Nephron progenitor cell (in vitro differentiated cells): ENCODE measurements around the gene STAT3.

Experiments used
- DNase-seq: peaks from one replicate; pipeline ENCODE4 v3.0.0; 2021
- H3K27ac Mint-ChIP-seq: 2 replicates; pipeline ENCODE4 v1.8.0; 2021; ENCODE audit warnings: mild to moderate bottlenecking, moderate library complexity, mixed read lengths
- H3K27me3 Mint-ChIP-seq: 2 replicates; pipeline ENCODE4 v1.8.0; 2021; ENCODE audit warnings: mild to moderate bottlenecking, low read depth, mixed read lengths; ENCODE audit not compliant: poor library complexity
- H3K36me3 Mint-ChIP-seq: 2 replicates; pipeline ENCODE4 v1.8.0; 2021; ENCODE audit warnings: low read depth, mixed read lengths
- H3K4me1 Mint-ChIP-seq: 2 replicates; pipeline ENCODE4 v1.8.0; 2021; ENCODE audit warnings: mixed read lengths
- H3K4me3 Mint-ChIP-seq: 2 replicates; pipeline ENCODE4 v1.8.0; 2021; ENCODE audit warnings: mild to moderate bottlenecking, moderate library complexity, mixed read lengths
- H3K9me3 Mint-ChIP-seq: 2 replicates; pipeline ENCODE4 v1.8.0; 2021; ENCODE audit warnings: mild to moderate bottlenecking, moderate library complexity, mixed read lengths
- TF ChIP-seq, protein P1 (sequence below): fragments of 200-600 bp; sonication (generic); IDR thresholded peaks from 2 replicates; pipeline ENCODE4 v1.5.0; 2021; ENCODE audit warnings: antibody characterized with exemption

The STAT3 gene

DNA sequence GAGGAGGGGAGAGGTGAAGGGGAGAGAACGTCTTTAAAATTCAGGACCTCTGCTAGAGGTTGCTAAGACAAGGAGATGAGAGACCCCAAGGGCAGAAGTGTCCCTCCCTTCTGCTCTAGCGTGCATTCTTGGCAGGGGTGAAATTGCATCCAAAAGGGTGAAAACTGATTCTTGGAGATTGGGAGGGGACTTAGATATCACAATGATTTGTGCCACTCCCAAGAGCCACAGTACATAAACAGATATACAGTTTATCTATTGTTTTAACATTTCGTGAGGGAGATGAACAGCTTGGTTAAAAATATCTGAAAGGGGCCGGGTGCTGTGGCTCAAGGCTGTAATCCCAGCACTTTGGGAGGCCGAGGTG, 22.1 kb upstream of the STAT3 start:
- Mint-ChIP-seq H3K4me3 (no peak overlapping the region), H3K27me3 (peaks cover 4% of the 10 kb centered on the region), H3K9me3 (no peaks in the 10 kb centered on the region), H3K27ac (no peak overlapping the region), H3K36me3 (no peaks in the 10 kb centered on the region), H3K4me1 (peaks cover 18% of the 10 kb centered on the region)
- no peak for DNase-seq
- TF ChIP-seq, protein P1, sequence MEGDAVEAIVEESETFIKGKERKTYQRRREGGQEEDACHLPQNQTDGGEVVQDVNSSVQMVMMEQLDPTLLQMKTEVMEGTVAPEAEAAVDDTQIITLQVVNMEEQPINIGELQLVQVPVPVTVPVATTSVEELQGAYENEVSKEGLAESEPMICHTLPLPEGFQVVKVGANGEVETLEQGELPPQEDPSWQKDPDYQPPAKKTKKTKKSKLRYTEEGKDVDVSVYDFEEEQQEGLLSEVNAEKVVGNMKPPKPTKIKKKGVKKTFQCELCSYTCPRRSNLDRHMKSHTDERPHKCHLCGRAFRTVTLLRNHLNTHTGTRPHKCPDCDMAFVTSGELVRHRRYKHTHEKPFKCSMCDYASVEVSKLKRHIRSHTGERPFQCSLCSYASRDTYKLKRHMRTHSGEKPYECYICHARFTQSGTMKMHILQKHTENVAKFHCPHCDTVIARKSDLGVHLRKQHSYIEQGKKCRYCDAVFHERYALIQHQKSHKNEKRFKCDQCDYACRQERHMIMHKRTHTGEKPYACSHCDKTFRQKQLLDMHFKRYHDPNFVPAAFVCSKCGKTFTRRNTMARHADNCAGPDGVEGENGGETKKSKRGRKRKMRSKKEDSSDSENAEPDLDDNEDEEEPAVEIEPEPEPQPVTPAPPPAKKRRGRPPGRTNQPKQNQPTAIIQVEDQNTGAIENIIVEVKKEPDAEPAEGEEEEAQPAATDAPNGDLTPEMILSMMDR: no peak

GRCh38 chr17:42409523-42410318, 21.5 kb upstream of the STAT3 start:
- TF ChIP-seq, protein P1: no peak
- Mint-ChIP-seq H3K27ac (no peak overlapping the region), H3K4me3 (no peak overlapping the region), H3K9me3 (no peaks in the 10 kb centered on the region), H3K4me1 (peaks cover 18% of the 10 kb centered on the region), H3K36me3 (no peaks in the 10 kb centered on the region), H3K27me3 (peaks cover 4% of the 10 kb centered on the region)
- DNase-seq: no peak

DNA sequence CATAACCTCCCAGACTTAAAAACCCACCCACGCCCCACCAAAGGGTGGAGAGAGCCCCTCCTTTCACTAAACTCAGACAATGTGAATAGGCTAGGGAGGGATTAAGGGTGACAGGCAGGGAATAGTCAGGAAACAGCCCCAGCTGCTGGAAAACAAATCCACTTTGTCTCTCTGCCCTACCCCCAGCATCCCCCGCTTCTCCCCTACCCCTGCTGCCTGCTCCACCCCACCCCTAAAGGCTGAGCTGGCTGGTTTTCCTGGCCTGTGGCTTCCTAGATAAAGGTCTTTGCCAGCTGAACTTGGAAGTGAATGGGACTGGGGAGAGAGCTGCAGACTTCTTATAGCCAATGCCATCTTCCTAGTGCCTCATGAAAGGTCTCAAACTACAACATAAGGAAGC, 19.8 kb upstream of the STAT3 start:
- Mint-ChIP-seq H3K27ac (no peak overlapping the region), H3K9me3 (no peaks in the 10 kb centered on the region), H3K4me1 (peaks cover 27% of the 10 kb centered on the region), H3K4me3 (no peak overlapping the region), H3K36me3 (no peaks in the 10 kb centered on the region), H3K27me3 (peaks cover 10% of the 10 kb centered on the region)
- TF ChIP-seq, protein P1: no peak
- DNase-seq: no peak

GRCh38 chr17:42407289-42407836, 19.1 kb upstream of the STAT3 start:
- DNase-seq: peak; percentile 38
- Mint-ChIP-seq H3K4me3 (no peak overlapping the region), H3K27ac (no peak overlapping the region), H3K4me1 (peaks cover 30% of the 10 kb centered on the region), H3K36me3 (no peaks in the 10 kb centered on the region), H3K27me3 (peaks cover 16% of the 10 kb centered on the region), H3K9me3 (no peaks in the 10 kb centered on the region)
- TF ChIP-seq, protein P1: no peak

GRCh38 chr17:42406615-42407288, 18.5 kb upstream of the STAT3 start:
- Mint-ChIP-seq H3K4me3 (no peak overlapping the region), H3K4me1 (peaks cover 34% of the 10 kb centered on the region), H3K27me3 (peaks cover 16% of the 10 kb centered on the region), H3K9me3 (no peaks in the 10 kb centered on the region), H3K27ac (no peak overlapping the region), H3K36me3 (no peaks in the 10 kb centered on the region)
- TF ChIP-seq, protein P1: no peak
- no peak for DNase-seq
